ENCODE measurements around the gene CEP128. TPM values are rescaled to one million over a fixed set of nuclear protein-coding genes. Genes with fewer than 3 reads are reported as not detected.
A peak's percentile ranks its signal among the peaks of the same experiment; 100 is the strongest.

The CEP128 gene
- polyA plus RNA-seq, 1 of the 3 experiments (the other 2 are of a cell fraction), result 1.2 TPM

DNA sequence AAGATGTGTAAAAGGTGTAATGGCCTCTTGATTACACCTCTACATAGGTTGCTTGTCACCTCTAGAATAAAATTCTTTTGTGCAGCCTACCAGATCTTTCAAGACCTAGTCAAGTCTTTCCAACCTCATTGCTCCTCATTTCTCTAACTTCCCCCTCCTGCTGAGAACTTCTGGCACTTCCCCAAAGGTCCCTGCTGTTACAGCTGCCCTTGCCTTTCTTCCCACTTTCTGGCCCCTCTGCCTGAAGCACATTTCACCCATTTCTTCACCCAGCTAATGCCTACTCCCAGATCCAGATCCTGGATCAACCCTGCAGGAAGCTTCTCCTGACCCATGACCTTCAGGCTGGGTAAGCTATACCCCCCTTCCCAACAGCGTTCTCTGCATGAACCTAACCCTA is 15.4 kb upstream of the CEP128 start (continued):
- TF ChIP-seq RCOR1 (IDR thresholded peaks at IDR 0.05; ENCODE audit: low read length) (no peak), ELF1 (IDR thresholded peaks at IDR 0.05) (no peak), EZH2phosphoT487 (IDR thresholded peaks at IDR 0.05; ENCODE audit: borderline replicate concordance, low read depth) (no peak), EP300 (IDR thresholded peaks at IDR 0.05; ENCODE audit: borderline replicate concordance in 1 of 2, low read depth in 1 of 2, low read length in 1 of 2) (no peak), RFX5 (IDR thresholded peaks at IDR 0.05; ENCODE audit: low read length) (no peak), RAD21 (IDR thresholded peaks at IDR 0.05; ENCODE audit: low read length) (no peak)

DNA sequence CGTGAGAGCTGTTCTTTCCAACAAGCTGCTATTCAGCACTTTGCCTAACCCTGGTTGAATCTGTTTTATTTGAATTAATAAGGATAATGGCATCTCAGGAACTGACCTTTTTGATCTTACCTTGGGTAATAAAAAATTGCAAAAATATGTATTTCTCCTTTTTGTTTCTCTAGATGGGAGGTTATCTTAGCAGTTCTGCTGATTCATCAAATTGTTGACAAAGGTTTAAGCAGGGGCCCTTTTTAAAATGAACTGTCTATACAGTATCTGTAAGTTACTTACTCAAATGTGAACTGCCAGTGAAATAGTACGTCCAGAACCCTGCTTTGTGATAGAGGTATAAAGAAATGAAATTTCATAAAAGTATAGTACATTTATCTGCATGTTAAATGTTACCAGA is 14.6 kb upstream of the CEP128 start:
- H3K9me2 ChIP-seq, result no peaks in the 10 kb centered on the region
- no peak for TF ChIP-seq SIN3A (IDR thresholded peaks at IDR 0.05; ENCODE audit: borderline replicate concordance, low read depth, low read length)
- TF ChIP-seq, protein P1, sequence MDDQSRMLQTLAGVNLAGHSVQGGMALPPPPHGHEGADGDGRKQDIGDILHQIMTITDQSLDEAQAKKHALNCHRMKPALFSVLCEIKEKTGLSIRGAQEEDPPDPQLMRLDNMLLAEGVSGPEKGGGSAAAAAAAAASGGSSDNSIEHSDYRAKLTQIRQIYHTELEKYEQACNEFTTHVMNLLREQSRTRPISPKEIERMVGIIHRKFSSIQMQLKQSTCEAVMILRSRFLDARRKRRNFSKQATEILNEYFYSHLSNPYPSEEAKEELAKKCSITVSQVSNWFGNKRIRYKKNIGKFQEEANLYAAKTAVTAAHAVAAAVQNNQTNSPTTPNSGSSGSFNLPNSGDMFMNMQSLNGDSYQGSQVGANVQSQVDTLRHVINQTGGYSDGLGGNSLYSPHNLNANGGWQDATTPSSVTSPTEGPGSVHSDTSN (IDR thresholded peaks at IDR 0.05), result no peak
- TF ChIP-seq MXI1 (IDR thresholded peaks at IDR 0.05; ENCODE audit: low read depth, low read length), result no peak
- no peak for TF ChIP-seq ELF1 (IDR thresholded peaks at IDR 0.05)
- TF ChIP-seq TCF12 (IDR thresholded peaks at IDR 0.05), result no peak
- TF ChIP-seq MAX (IDR thresholded peaks at IDR 0.05; ENCODE audit: low read depth), result no peak
- TF ChIP-seq GABPA (IDR thresholded peaks at IDR 0.05; ENCODE audit: low read depth), result no peak
- H2AFZ ChIP-seq (ENCODE audit: low read depth), result no peak overlapping the region
- no peak overlapping the region for H3K4me2 ChIP-seq
- no peaks in the 10 kb centered on the region for H3K9me3 ChIP-seq
- H3K4me3 ChIP-seq (ENCODE audit: low read depth in 2 of 2, low read length in 1 of 2), result no peak overlapping the region
- no peaks in the 10 kb centered on the region for H3K36me3 ChIP-seq (replicated peaks in 1 of 2; ENCODE audit: control insufficient read depth in 1 of 2, insufficient read depth in 2 of 2, low read length in 1 of 2)
- ChIA-PET CTCF (interaction anchor here (0.9 to 3.0 kb wide), 11 partner anchors 10 to 215 kb away, joined by 3 to 42 read pairs (median 8); partner anchors contain the start of gene CEP128), POLR2A (no interaction called here)
- peaks cover 25% of the 10 kb centered on the region for H3K27me3 ChIP-seq (ENCODE audit: insufficient read depth)
- H3K79me2 ChIP-seq (ENCODE audit: insufficient read depth), result no peaks in the 10 kb centered on the region
- no peak for DNase-seq
- no peak overlapping the region for H3K27ac ChIP-seq (ENCODE audit: low read depth in 2 of 2, low read length in 1 of 2)
- no peaks in the 10 kb centered on the region for H3F3A ChIP-seq (replicated peaks; ENCODE audit: insufficient read depth)
- WGBS (ENCODE audit: low lambda C conversion rate), result 70% methylated on average over 2 of the region's 2 CpGs
- no peaks in the 10 kb centered on the region for H4K20me1 ChIP-seq (ENCODE audit: insufficient read depth)
- H3K4me1 ChIP-seq (ENCODE audit: control insufficient read depth in 1 of 2, insufficient read depth in 2 of 2, low read depth in 1 of 2, low read length in 1 of 2), result peaks cover 0 to 2% of the 10 kb centered on the region in 2 experiments; a peak in 1 of 4 replicates
- no peak overlapping the region for H3K9ac ChIP-seq

- H3K9ac ChIP-seq, result no peak within 1 kb of the TSS
- TF ChIP-seq NFIC (IDR thresholded peaks at IDR 0.05; ENCODE audit: borderline replicate concordance) (no peak), FOXM1 (IDR thresholded peaks at IDR 0.05; ENCODE audit: low read depth) (no peak), ELF1 (IDR thresholded peaks at IDR 0.05) (no peak), TCF12 (IDR thresholded peaks at IDR 0.05) (no peak), MXI1 (IDR thresholded peaks at IDR 0.05; ENCODE audit: low read depth, low read length) (no peak), RAD21 (IDR thresholded peaks at IDR 0.05; ENCODE audit: low read length) (no peak), MEF2A (IDR thresholded peaks at IDR 0.05; ENCODE audit: borderline replicate concordance, low read depth) (no peak), YY1 (IDR thresholded peaks at IDR 0.05; ENCODE audit: low read depth) (no peak), POLR2AphosphoS5 (IDR thresholded peaks at IDR 0.05; ENCODE audit: low read depth, low read length) (no peak), NRF1 (IDR thresholded peaks at IDR 0.05; ENCODE audit: low read depth, low read length) (no peak), EP300 (IDR thresholded peaks at IDR 0.05; ENCODE audit: borderline replicate concordance in 1 of 2, low read depth in 1 of 2, low read length in 1 of 2) (no peak), CHD2 (IDR thresholded peaks at IDR 0.05; ENCODE audit: low read length, partially characterized antibody) (no peak), GABPA (IDR thresholded peaks at IDR 0.05; ENCODE audit: low read depth) (no peak), RCOR1 (IDR thresholded peaks at IDR 0.05; ENCODE audit: low read length) (no peak)
- TF ChIP-seq, protein P2, sequence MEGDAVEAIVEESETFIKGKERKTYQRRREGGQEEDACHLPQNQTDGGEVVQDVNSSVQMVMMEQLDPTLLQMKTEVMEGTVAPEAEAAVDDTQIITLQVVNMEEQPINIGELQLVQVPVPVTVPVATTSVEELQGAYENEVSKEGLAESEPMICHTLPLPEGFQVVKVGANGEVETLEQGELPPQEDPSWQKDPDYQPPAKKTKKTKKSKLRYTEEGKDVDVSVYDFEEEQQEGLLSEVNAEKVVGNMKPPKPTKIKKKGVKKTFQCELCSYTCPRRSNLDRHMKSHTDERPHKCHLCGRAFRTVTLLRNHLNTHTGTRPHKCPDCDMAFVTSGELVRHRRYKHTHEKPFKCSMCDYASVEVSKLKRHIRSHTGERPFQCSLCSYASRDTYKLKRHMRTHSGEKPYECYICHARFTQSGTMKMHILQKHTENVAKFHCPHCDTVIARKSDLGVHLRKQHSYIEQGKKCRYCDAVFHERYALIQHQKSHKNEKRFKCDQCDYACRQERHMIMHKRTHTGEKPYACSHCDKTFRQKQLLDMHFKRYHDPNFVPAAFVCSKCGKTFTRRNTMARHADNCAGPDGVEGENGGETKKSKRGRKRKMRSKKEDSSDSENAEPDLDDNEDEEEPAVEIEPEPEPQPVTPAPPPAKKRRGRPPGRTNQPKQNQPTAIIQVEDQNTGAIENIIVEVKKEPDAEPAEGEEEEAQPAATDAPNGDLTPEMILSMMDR (IDR thresholded peaks at IDR 0.05), result no peak
- TF ChIP-seq, protein P3, sequence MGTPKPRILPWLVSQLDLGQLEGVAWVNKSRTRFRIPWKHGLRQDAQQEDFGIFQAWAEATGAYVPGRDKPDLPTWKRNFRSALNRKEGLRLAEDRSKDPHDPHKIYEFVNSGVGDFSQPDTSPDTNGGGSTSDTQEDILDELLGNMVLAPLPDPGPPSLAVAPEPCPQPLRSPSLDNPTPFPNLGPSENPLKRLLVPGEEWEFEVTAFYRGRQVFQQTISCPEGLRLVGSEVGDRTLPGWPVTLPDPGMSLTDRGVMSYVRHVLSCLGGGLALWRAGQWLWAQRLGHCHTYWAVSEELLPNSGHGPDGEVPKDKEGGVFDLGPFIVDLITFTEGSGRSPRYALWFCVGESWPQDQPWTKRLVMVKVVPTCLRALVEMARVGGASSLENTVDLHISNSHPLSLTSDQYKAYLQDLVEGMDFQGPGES (IDR thresholded peaks at IDR 0.05; ENCODE audit: low read depth, low read length), result no peak
These were observed 13.9 kb upstream of the CEP128 start, which contains the start of gene TSHR for GRCh38 chr14:80955416-80955941. Gene TSHR (plus strand): TSS chr14:80955621. CDS start chr14:80955681, 60 bp downstream.

More at GRCh38 chr14:80955416-80955941, 13.9 kb upstream of the CEP128 start, which contains the start of gene TSHR:
- no peaks in the 10 kb centered on the region for H3K9me2 ChIP-seq
- H2AFZ ChIP-seq (ENCODE audit: low read depth), result peak within 1 kb of the TSS; percentile 89
- H3K4me3 ChIP-seq (ENCODE audit: low read depth in 2 of 2, low read length in 1 of 2), result peak within 1 kb of the TSS; percentile 54 to 70
- no peaks in the 10 kb centered on the region for H3K36me3 ChIP-seq (replicated peaks in 1 of 2; ENCODE audit: control insufficient read depth in 1 of 2, insufficient read depth in 2 of 2, low read length in 1 of 2)
- ChIA-PET POLR2A (no interaction called here), CTCF (interaction anchor here (0.5 to 3.0 kb wide), 14 partner anchors 9 to 316 kb away, joined by 3 to 42 read pairs (median 6); partner anchors contain the start of gene CEP128)
- H4K20me1 ChIP-seq (ENCODE audit: insufficient read depth), result no peaks in the 10 kb centered on the region
- H3K4me2 ChIP-seq, result peak within 1 kb of the TSS; percentile 90; the same call in 1 of the 2 replicates
- no peak within 1 kb of the TSS for H3K27ac ChIP-seq (ENCODE audit: low read depth in 2 of 2, low read length in 1 of 2)
- no peaks in the 10 kb centered on the region for H3F3A ChIP-seq (replicated peaks; ENCODE audit: insufficient read depth)
- H3K9me3 ChIP-seq, result no peaks in the 10 kb centered on the region
- H3K27me3 ChIP-seq (ENCODE audit: insufficient read depth), result peaks cover 25% of the 10 kb centered on the region
- peaks cover 0 to 2% of the 10 kb centered on the region in 2 experiments; a peak in 1 of 4 replicates for H3K4me1 ChIP-seq (ENCODE audit: control insufficient read depth in 1 of 2, insufficient read depth in 2 of 2, low read depth in 1 of 2, low read length in 1 of 2)
- H3K79me2 ChIP-seq (ENCODE audit: insufficient read depth), result no peaks in the 10 kb centered on the region
- 50% methylated on average over 16 of the region's 21 CpGs for WGBS (ENCODE audit: low lambda C conversion rate)
- no peak for DNase-seq

All from SK-N-SH (cell line).